HG03432 (cell line): ENCODE measurements around the gene OR8K5.
"Not testable (repeated sequence)": the region's sequence is repeated elsewhere in the genome, so short reads cannot be mapped to it uniquely, and the experiment has no call there.

ENCODE experiments used
- ATAC-seq: cut with Tn5 transposase; IDR thresholded peaks from one replicate; pipeline ENCODE4 v1.9.1; 2021; ENCODE audit warnings: mild to moderate bottlenecking, moderate library complexity; ENCODE audit not compliant: unreplicated experiment

The OR8K5 gene, protein sequence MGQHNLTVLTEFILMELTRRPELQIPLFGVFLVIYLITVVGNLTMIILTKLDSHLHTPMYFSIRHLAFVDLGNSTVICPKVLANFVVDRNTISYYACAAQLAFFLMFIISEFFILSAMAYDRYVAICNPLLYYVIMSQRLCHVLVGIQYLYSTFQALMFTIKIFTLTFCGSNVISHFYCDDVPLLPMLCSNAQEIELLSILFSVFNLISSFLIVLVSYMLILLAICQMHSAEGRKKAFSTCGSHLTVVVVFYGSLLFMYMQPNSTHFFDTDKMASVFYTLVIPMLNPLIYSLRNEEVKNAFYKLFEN

DNA sequence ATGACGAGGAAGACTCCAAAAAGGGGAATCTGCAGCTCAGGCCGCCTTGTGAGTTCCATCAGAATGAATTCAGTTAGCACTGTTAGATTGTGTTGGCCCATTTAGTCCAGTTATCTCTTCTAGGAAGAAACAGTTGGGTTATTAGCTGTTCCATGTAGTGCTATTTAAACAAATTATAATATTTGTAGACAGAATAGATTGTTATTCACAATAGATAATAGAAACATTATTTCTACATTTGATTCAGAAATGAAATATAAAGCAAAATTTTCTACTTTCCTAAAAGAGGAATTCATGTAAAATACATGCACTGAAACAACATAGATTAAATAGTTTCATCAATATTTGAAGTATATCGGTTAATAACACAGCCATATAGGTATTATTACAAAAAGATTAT, at the start of gene OR8K5:
Gene OR8K5 (minus strand): TSS at position 101 of the 400 bp plus-strand sequence. CDS start 0 bp downstream, at position 101.
- no peak for ATAC-seq

GRCh38 chr11:56207790-56208189, 47.7 kb upstream of the OR8K5 start:
- no peak for ATAC-seq

DNA sequence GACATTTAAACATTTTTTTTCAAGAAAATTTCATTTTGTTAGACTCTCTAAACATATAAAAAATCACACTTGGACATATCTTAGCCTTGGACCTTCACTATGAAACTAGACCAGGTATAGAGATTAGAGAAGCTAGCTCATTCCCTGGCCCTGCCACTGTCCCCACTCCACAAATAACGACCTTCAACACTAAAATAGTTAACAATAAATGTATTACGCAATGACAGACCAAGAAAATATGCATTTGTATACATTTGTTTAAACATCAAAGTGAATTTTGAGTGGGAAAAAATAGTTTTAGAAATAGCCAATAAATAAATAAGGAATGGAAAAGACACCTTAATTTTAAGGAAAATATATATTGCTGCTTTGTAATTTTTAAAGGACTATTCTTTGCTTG, 37.2 kb upstream of the OR8K5 start:
- ATAC-seq, result no peak

- no peak for ATAC-seq
These were observed 36.6 kb upstream of the OR8K5 start for GRCh38 chr11:56196705-56197104.

GRCh38 chr11:56188602-56189001, 28.5 kb upstream of the OR8K5 start:
- ATAC-seq, result no peak

- no peak for ATAC-seq
These were observed 23.3 kb upstream of the OR8K5 start for GRCh38 chr11:56183459-56183858.

GRCh38 chr11:56176318-56176717, 16.2 kb upstream of the OR8K5 start, which contains the start of gene OR5J2:
Gene OR5J2 (plus strand): TSS chr11:56176618. CDS start chr11:56176618, 0 bp downstream.
- no peak for ATAC-seq

DNA sequence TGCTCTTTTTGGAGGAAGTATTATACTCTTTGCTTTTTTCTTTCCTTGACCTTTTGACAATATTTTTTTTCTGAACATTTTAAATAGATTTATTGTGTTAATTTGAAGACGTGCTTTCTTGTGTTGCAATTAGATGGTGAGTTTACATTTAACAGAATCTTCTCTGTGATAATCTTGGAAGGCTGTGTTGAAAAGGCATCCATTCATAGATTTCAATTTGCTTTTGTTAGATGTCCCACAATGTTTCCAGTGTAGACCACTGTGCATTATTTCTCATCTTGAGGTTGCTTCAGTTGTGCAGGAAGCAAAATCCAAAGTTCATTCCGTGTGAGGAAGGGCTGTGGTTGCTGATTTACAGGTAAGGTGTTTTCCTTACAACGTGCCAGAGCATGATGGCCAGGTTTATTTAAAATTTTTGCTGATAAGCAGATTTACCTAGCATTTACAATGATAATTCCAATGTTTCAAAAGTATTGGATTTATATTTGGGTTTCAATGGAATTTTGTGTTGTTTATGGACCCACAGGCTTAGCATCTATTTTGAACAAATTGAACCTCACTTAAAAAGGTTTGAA, 12.2 kb upstream of the OR8K5 start:
- no peak for ATAC-seq

DNA sequence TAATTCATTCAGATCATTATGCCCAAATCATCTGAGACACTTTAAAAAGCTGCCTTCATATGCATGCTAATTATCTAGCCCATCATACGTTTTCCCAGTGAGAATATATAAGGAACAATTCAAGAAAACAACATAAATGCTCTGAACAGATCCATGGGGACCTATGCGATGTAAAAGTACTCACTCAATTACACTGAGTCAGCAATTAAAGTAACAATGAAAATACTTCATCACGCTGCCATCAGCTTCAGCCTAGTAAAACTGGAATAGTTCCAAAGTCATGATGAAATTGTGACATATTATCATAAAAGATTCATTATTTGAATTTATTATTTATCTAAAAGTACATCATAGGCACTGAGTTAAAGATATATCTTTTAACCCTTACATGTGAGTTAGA, 3.7 kb upstream of the OR8K5 start:
- no peak for ATAC-seq

DNA sequence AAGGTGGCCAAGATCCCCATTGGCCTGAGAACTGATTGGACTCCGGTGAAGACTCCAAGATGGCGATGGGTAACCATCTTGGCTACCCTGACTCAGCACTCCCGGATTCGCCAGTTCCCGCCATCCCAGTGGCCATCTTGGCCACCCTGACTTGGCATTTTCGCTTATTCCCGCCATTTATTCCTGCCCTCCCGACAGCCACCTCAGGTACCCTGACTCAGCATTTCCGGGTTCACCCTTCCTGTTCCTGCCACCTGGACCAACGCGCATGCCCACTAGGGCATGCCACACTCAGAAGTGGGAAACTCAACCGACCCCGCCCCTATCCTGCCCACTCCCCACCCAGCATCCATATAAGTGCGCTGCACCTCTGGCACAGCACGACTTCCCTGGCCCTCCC, 7.8 kb downstream of the OR8K5 start:
- ATAC-seq, result no peak

DNA sequence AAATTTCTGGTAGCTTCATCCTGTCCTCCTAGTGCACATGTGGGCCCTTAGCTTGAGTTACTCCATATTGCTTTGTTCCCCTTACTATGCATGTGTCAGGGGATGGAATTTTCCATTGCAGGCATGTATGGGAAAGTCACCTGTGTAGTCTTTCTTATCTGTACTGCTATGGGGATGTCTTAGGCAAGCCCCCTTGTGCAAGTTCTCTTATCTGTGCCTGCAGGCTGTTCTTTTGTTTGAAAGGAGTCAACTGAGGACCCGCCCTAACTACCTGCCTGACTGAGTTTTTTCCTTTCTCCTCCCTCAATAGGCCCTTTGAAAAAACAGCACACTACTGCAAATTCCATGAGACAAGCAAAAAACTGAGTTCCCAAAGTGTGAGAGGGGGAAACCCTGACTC, 8.7 kb downstream of the OR8K5 start:
- ATAC-seq, result no peak

- not testable (repeated sequence) for ATAC-seq
These were observed 16.4 kb downstream of the OR8K5 start for GRCh38 chr11:56143681-56144080.

DNA sequence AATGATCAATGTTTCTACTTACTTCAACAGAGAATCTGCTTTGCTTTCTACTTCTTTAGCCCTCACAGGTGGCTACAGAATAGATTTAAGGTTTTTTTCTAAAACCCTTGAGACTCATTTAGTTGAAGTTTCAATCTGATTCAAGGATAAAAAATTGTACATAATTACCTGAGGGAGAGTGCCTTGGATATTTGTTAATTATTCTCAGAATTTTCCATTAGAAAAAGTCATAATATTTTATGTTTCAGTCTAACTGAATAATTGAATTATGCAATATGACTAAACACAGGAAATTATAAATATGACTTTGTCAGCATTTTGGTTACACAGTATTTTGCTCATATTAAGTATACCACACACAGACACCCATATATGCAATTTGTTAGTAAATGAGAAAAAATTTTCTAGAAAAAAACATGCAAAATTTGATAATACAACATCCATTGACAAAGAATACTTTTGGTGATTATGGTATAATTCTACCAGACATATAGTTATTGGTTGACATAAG, 19.9 kb downstream of the OR8K5 start, which contains the start of gene OR8J3:
Gene OR8J3 (minus strand): TSS at position 51 of the 511 bp plus-strand sequence. CDS start 2,483 bp downstream, outside the sequence.
- no peak for ATAC-seq

- ATAC-seq, result no peak
These were observed 38.0 kb downstream of the OR8K5 start, which contains the start of gene OR8H3 for GRCh38 chr11:56122073-56122472. Gene OR8H3 (plus strand): TSS chr11:56122373. CDS start chr11:56122373, 0 bp downstream.
